Breast epithelium (tissue), 4 donors: ENCODE results near the gene GPC6. TPM values are rescaled to one million over a fixed set of nuclear protein-coding genes. Genes with fewer than 3 reads are reported as not detected.

Experiments used
- DNase-seq, 2 donors: peaks; one replicate each; pipeline ENCODE4 v3.0.0-alpha.2; 2019; ENCODE audit warnings: low spot score in 2 of 2
- H3K27ac ChIP-seq, 2 donors: fragments of 200-600 bp; sonication (generic) in 1 of 2; one replicate each; pipeline ENCODE4 v1.5.1; 2016 to 2019; ENCODE audit warnings: mild to moderate bottlenecking in 1 of 2
- H3K27me3 ChIP-seq, 2 donors: fragments of 200-600 bp; sonication (generic) in 1 of 2; one replicate each; pipeline versions ENCODE4 v1.5.1 to v1.6.0; 2017 to 2019; ENCODE audit warnings: control low read depth in 1 of 2, mild to moderate bottlenecking in 1 of 2
- H3K36me3 ChIP-seq: fragments of 200-600 bp; one replicate; pipeline ENCODE4 v1.5.1; 2019
- H3K4me1 ChIP-seq, 2 donors: fragments of 200-600 bp; sonication (generic); one replicate each; pipeline ENCODE4 v1.5.1; 2016 to 2019; ENCODE audit warnings: control low read depth in 1 of 2
- H3K4me3 ChIP-seq, 3 donors: fragments of 200-600 bp; sonication (generic); 1 replicate in 2 of 3; 2 replicates in 1 of 3; pipeline ENCODE4 v1.5.1; 2016 to 2019; ENCODE audit warnings: mild to moderate bottlenecking in 3 of 3, moderate library complexity in 2 of 3
- H3K9me3 ChIP-seq, 2 donors: fragments of 200-600 bp; sonication (generic) in 1 of 2; one replicate each; pipeline ENCODE4 v1.5.1; 2016 to 2019; ENCODE audit warnings: control low read depth in 1 of 2
- CTCF ChIP-seq, 3 donors: fragments of 450-650 bp; IDR thresholded peaks; one replicate each; pipeline ENCODE4 v1.5.1; 2016 to 2017; ENCODE audit warnings: antibody characterized with exemption in 3 of 3, mild to moderate bottlenecking in 3 of 3, moderate library complexity in 3 of 3
- POLR2A ChIP-seq: fragments of 450-650 bp; IDR thresholded peaks from one replicate; pipeline ENCODE4 v1.6.1; 2016; ENCODE audit warnings: antibody characterized with exemption, mild to moderate bottlenecking, moderate library complexity
- POLR2AphosphoS5 ChIP-seq, 3 donors: sonication (generic); formaldehyde crosslinking; IDR thresholded peaks; one replicate each; pipeline ENCODE4 v1.6.1; 2017; ENCODE audit warnings: antibody characterized with exemption in 3 of 3
- intact Hi-C: fragments of 100-400 bp; cut with DNase I; formaldehyde crosslinking; loops from one replicate; pipeline ENCODE4 v1.15.1; 2023; ENCODE audit warnings: low total_unique reads
- total RNA-seq, 3 donors: library from RNA; depleted of rRNA; stranded (reverse); fragments of >200 nt; gene quantifications; one replicate each; pipeline ENCODE4 v1.1.0, GENCODE V29; 2016

GPC6 gene
- total RNA-seq, 3 donors from 2014 or later, result 3.5 to 44.0 (median 4.9) TPM

- intact Hi-C loops, result no loop called here
These were observed 284.4 kb downstream of the GPC6 start for GRCh38 chr13:93511011-93511410.

GRCh38 chr13:93515267-93515666 lies 288.7 kb downstream of the GPC6 start:
- Histone ChIP-seq H3K4me3 (no peak overlapping the region), H3K36me3 (no peaks in the 10 kb centered on the region), H3K9me3 (no peaks in the 10 kb centered on the region), H3K27me3 (no peaks in the 10 kb centered on the region), H3K4me1 (no peaks in the 10 kb centered on the region), H3K27ac (no peak overlapping the region)
- TF ChIP-seq POLR2AphosphoS5 (IDR thresholded peaks at IDR 0.05) (no peak), POLR2A (no peak), CTCF (IDR thresholded peaks at IDR 0.05) (no peak)
- intact Hi-C loops, result no loop called here
- DNase-seq, result no peak

More at GRCh38 chr13:93511011-93511410, 284.4 kb downstream of the GPC6 start:
- Histone ChIP-seq H3K36me3 (no peaks in the 10 kb centered on the region), H3K9me3 (no peaks in the 10 kb centered on the region), H3K27ac (no peak overlapping the region), H3K27me3 (no peaks in the 10 kb centered on the region), H3K4me1 (no peaks in the 10 kb centered on the region), H3K4me3 (no peak overlapping the region)
- DNase-seq, result no peak
- TF ChIP-seq CTCF (IDR thresholded peaks at IDR 0.05) (no peak), POLR2A (no peak), POLR2AphosphoS5 (IDR thresholded peaks at IDR 0.05) (no peak)

GRCh38 chr13:93517658-93518057 lies 291.1 kb downstream of the GPC6 start:
- TF ChIP-seq POLR2AphosphoS5 (IDR thresholded peaks at IDR 0.05), result no peak
- no peak for TF ChIP-seq POLR2A
- TF ChIP-seq CTCF (IDR thresholded peaks at IDR 0.05), result no peak
- no peak for DNase-seq
- no peaks in the 10 kb centered on the region for H3K27me3 ChIP-seq
- H3K27ac ChIP-seq, result no peak overlapping the region
- H3K36me3 ChIP-seq, result no peaks in the 10 kb centered on the region
- H3K4me3 ChIP-seq, result no peak overlapping the region
- no peaks in the 10 kb centered on the region for H3K4me1 ChIP-seq
- intact Hi-C loops, result no loop called here
- H3K9me3 ChIP-seq, result no peaks in the 10 kb centered on the region

GRCh38 chr13:93521307-93521706 lies 294.7 kb downstream of the GPC6 start:
- TF ChIP-seq POLR2AphosphoS5 (IDR thresholded peaks at IDR 0.05) (no peak), POLR2A (no peak), CTCF (IDR thresholded peaks at IDR 0.05) (no peak)
- no peaks in the 10 kb centered on the region for H3K9me3 ChIP-seq
- intact Hi-C loops, result no loop called here
- no peaks in the 10 kb centered on the region for H3K4me1 ChIP-seq
- no peaks in the 10 kb centered on the region for H3K36me3 ChIP-seq
- no peak overlapping the region for H3K27ac ChIP-seq
- no peak for DNase-seq
- no peaks in the 10 kb centered on the region for H3K27me3 ChIP-seq
- H3K4me3 ChIP-seq, result no peak overlapping the region

- no peaks in the 10 kb centered on the region for H3K27me3 ChIP-seq
- intact Hi-C loops, result no loop called here
- H3K27ac ChIP-seq, result no peak overlapping the region
- H3K4me3 ChIP-seq, result no peak overlapping the region
- no peak for DNase-seq
- H3K9me3 ChIP-seq, result no peaks in the 10 kb centered on the region
- no peaks in the 10 kb centered on the region for H3K4me1 ChIP-seq
- no peaks in the 10 kb centered on the region for H3K36me3 ChIP-seq
- no peak for TF ChIP-seq POLR2A
- TF ChIP-seq POLR2AphosphoS5 (IDR thresholded peaks at IDR 0.05), result no peak
- TF ChIP-seq CTCF (IDR thresholded peaks at IDR 0.05), result no peak
These were observed 295.9 kb downstream of the GPC6 start for GRCh38 chr13:93522501-93522900.
